ENCODE results near the gene THEMIS. TPM values are rescaled to one million over a fixed set of nuclear protein-coding genes. Genes with fewer than 3 reads are reported as not detected.
"Not testable (repeated sequence)": the region's sequence is repeated elsewhere in the genome, so short reads cannot be mapped to it uniquely, and the experiment has no call there.

The THEMIS gene
- total RNA-seq, 1 donor from 2014 or later, result not detected

- DNase-seq (ENCODE audit: low read depth in 2 of 2), result no peak
Measured at GRCh38 chr6:127725821-127726220, 175.0 kb downstream of the THEMIS start.

- DNase-seq (ENCODE audit: low read depth in 2 of 2), result no peak
Measured at GRCh38 chr6:127718694-127719093, 182.2 kb downstream of the THEMIS start.

- no peak for DNase-seq (ENCODE audit: low read depth in 2 of 2)
Measured at GRCh38 chr6:127717384-127717783, 183.5 kb downstream of the THEMIS start.

GRCh38 chr6:127716465-127716864, 184.4 kb downstream of the THEMIS start:
- DNase-seq (ENCODE audit: low read depth in 2 of 2), result peak in 1 of 2 donors; percentile 3

GRCh38 chr6:127710668-127711067, 190.2 kb downstream of the THEMIS start:
- no peak for DNase-seq (ENCODE audit: low read depth in 2 of 2)

- DNase-seq (ENCODE audit: low read depth in 2 of 2), result no peak
Measured at GRCh38 chr6:127706216-127706615, 194.6 kb downstream of the THEMIS start.

GRCh38 chr6:127695108-127695507, 205.8 kb downstream of the THEMIS start:
- no peak for DNase-seq (ENCODE audit: low read depth in 2 of 2)

GRCh38 chr6:127691146-127691545, 209.7 kb downstream of the THEMIS start:
- DNase-seq (ENCODE audit: low read depth in 2 of 2), result no peak

GRCh38 chr6:127690588-127690987, 210.3 kb downstream of the THEMIS start:
- no peak for DNase-seq (ENCODE audit: low read depth in 2 of 2)

GRCh38 chr6:127690092-127690491, 210.8 kb downstream of the THEMIS start:
- peak in 1 of 2 donors; percentile 7 for DNase-seq (ENCODE audit: low read depth in 2 of 2)

- DNase-seq (ENCODE audit: low read depth in 2 of 2), result not testable (repeated sequence)
Measured at GRCh38 chr6:127687490-127687889, 213.4 kb downstream of the THEMIS start.

GRCh38 chr6:127686084-127686483, 214.8 kb downstream of the THEMIS start:
- DNase-seq (ENCODE audit: low read depth in 2 of 2), result no peak

- no peak for DNase-seq (ENCODE audit: low read depth in 2 of 2)
Measured at GRCh38 chr6:127684501-127684900, 216.4 kb downstream of the THEMIS start.

All from dermis microvascular lymphatic vessel endothelial cell (primary cell).